HL-60/S4 (cell line): ENCODE results near the gene FRMD8.

ENCODE experiments used
- in situ Hi-C: fragments of 300-500 bp; cut with MboI; formaldehyde crosslinking; loops from 2 replicates; pipeline ENCODE4 v1.14.3; 2022; ENCODE audit warnings: low sequenced_read_pairs

FRMD8 gene

GRCh38 chr11:65434057-65434666 is 47.7 kb downstream of the FRMD8 start:
- in situ Hi-C loops, result no loop called here

DNA sequence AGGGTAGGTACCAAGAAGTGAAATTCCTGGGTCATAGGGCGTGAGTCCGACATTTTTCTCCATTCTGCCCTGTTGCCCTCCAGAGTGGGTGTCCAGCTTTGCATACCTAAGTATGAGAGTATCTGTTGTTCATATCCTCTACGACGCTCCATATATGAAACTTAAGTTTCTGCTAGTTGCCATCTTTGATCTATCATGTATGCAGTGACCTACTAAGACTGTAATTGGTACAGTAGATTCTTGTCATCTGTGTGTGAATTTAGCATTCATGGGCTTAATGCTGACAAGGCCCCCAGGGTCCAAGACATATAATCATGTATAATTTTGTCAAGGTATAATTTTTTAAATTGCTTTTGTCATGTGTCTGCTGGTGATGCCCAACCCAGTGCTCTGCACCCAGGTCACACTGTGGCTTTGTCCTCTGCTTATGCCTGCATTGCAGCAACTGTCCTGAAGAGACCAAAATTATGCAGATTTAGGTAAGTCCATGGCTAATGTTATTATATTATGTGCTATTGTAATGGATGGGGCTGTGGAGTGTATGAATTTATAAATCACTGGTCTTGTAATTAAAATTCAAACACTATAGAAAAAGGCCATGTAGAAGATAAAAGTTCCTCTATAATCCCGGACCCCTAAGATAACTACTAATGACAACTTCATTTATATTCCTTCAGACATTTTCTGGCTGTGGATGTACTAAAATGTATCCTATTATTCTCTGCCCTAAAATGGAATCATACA is 48.4 kb downstream of the FRMD8 start:
- in situ Hi-C loops, result no loop called here

DNA sequence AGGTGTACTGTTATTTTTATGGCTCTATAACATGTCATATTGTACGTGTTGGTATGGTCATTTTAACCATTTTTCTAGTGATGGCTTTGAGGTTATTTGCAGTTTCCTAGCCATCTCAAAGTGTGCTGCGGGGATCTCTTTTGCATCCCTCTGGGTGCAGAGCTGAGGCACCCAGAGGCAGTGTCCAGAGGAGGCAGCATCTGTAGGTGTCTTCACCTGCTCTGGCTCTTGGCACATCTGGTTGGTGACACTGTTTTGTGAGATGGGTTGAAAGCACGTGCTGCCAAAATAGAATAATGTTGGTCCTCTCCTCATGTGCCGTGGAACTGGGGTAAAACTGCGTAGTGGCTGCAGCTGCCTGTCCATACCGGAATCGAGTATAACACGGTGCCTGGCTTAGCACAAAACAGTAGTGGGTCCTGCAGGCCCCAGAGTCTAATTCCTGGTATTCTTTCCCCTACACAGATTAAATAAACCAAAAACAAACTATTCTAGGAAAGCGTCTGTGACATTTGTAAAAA is 49.0 kb downstream of the FRMD8 start:
- in situ Hi-C loops, result no loop called here

- in situ Hi-C loops, result no loop called here
Observed at GRCh38 chr11:65435981-65436411, 49.6 kb downstream of the FRMD8 start.

DNA sequence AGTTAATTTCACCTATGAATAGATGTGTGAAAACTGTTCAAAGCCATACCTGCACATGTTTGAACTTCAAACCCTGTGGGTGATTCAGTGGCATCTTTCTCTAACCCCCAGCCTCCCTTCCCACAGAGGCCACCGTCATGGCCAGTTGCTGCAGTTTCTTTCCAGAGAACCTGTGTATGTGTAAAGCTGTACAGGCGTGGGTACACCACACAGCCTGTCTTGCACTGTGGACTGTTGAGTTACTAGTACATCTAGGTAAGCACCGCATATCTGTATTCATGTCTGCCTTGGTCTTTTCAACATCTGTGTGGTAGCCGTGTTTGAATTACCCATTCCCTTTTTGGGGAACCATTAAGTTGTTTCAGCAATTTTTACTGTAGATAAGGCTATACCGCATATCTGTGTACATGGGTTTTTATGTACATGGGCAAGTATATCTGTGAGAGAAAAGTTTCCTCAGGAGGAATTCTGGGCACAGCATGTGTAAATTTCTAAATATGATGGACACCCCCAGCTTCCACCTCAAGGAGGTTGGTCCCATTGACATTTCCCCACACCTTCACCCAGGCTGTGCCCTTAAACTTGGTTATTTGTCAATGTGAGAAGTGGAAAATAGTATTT is 50.1 kb downstream of the FRMD8 start:
- in situ Hi-C loops, result no loop called here

GRCh38 chr11:65437436-65438227 is 51.2 kb downstream of the FRMD8 start:
- in situ Hi-C loops, result no loop called here

GRCh38 chr11:65438257-65439151 is 52.1 kb downstream of the FRMD8 start:
- in situ Hi-C loops, result no loop called here

DNA sequence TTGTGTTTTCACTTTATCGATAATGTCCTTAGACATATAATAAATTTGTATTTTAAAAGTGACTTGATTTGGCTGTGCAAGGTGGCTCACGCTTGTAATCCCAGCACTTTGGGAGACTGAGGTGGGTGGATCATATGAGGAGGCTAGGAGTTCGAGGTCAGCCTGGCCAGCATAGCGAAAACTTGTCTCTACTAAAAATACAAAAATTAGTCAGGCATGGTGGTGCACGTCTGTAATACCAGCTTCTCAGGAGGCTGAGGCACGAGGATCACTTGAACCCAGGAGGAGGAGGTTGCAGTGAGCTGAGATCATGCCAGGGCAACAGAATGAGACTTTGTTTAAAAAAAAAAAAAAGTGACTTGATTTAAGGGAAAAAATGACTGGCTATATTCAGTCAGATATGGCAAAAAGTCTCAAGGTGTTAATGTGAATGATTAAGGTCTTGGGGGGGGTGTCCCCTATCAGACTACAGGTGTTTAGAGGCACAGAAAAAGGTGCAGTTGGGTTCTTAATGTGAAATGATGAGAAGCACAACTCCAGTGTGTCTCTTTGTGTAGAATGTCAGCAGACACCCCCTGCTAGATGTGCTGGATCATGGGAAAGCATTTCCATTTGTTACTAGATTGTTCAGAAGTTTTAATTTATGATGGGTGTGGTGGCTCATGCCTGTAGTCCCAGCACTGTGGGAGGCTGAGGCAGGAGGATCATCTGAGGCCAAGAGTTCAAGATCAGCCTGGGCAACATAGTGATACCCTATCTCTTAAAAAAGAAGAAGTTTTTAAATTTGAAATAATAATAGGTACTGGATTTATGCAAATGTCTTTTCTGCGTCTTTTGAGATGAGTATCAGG is 53.1 kb downstream of the FRMD8 start:
- in situ Hi-C loops, result no loop called here

DNA sequence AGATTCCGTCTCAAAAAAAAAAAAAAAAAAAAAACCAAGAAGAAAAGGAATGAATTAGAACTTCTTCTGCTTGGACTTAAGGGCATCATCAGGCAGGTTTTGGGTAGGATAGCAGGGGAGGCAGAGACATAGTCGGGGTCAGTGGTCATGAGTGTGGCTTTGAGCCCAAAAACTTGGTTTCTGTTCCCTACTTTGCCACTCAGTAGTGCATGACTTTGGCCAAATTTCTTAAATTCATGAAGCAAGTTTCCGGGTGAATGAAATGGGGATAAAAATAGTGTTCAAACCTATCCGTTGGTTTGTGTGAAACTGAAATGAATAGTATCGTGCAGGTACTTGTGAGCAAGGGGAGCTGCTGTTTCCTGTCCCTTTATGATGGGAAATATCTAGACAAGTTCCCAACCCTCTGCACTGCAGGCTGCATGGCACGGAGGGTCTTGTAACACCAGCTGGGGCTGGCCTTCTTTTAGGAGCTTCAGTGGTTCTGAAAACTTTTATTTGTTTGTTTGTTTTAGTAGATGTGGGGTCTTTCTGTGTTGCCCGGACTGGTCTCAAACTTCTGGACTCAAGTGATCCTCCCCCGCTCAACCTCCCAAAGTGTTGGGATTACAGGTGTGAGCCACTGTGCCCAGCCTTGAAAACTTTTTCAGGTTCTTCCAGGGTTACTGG is 54.5 kb downstream of the FRMD8 start:
- in situ Hi-C loops, result no loop called here

DNA sequence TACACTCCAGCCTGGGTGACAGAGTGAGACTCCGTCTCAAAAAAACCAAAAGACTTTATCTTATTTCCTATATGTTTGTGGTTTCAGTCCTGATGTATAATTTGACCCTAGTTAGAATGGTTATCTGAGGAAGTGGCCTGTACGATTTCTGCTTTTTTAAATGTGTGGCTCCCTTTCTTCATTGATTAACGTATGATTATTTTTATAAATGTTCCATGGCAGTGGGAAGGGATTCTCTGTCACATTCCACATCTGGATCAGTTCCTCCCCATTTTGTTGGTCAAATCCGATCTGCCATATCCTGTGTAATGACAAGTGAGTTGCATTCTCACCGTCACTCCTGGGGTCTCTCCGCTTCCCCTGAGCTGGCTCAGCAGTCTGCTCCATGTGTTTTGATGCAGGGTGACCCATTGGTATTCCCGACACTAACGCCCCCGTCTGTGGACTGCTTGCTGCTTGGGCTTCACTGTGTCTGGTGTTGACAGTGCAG is 56.5 kb downstream of the FRMD8 start:
- in situ Hi-C loops, result no loop called here

GRCh38 chr11:65444314-65445051 is 58.0 kb downstream of the FRMD8 start:
- in situ Hi-C loops, result no loop called here

- in situ Hi-C loops, result no loop called here
Observed at GRCh38 chr11:65445101-65445603, 58.7 kb downstream of the FRMD8 start.

DNA sequence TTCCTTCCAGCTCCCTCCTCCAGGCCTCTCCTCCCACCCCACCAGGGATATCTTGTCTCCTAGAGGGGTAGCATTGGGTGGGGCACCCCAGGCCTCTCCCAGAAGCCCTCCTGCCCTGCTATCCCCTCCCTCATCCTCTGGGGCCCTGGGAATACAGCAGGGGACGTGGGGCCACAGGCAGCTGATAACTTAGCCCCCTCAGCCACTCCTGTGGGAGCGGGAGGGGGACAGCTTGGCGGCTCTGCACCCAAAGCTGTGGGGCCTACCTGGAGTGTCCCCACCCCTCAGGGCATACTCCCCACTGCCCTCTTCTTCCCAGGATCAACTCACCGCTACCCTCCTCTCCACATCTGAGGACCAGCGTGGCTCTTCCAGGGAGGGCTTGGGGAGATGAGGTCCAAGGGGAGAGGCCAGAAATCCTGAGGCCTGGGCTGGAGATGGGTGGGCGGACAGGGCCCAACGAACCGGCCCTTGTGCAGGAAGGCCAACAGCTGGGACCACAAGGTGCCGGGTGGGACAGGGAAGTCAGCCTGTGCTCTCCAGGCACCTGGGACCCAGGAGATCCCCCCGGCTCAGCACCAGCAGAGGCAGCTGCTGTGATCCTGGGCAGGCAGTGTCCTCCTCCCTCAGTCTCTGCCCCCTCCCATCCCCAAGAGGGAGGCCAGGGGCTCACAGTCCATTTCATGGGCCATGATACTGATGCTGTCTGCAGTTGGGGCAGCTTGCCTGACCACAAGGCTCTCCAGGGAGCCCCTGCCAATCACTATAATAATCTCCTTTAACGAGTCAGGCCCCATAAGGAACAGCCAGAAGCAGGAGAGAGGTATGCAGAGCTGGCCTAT is 59.4 kb downstream of the FRMD8 start:
- in situ Hi-C loops, result no loop called here

GRCh38 chr11:65446446-65447277 is 60.2 kb downstream of the FRMD8 start:
- in situ Hi-C loops, result no loop called here

GRCh38 chr11:65448074-65448417 is 61.6 kb downstream of the FRMD8 start:
- in situ Hi-C loops, result no loop called here
